Activated effector memory CD4-positive, alpha-beta T cell treated with anti-CD3 and anti-CD28 coated beads, Interleukin-2, amount 50 U/mL, for 16 hours (primary cell): ENCODE results near the gene SNX24.
A peak's percentile ranks its signal among the peaks of the same experiment; 100 is the strongest.
"Not testable (repeated sequence)": the region's sequence is repeated elsewhere in the genome, so short reads cannot be mapped to it uniquely, and the experiment has no call there.

ENCODE experiments used
- DNase-seq: peaks from one replicate; pipeline ENCODE4 v3.0.0-alpha.2; 2020

Gene SNX24

DNA sequence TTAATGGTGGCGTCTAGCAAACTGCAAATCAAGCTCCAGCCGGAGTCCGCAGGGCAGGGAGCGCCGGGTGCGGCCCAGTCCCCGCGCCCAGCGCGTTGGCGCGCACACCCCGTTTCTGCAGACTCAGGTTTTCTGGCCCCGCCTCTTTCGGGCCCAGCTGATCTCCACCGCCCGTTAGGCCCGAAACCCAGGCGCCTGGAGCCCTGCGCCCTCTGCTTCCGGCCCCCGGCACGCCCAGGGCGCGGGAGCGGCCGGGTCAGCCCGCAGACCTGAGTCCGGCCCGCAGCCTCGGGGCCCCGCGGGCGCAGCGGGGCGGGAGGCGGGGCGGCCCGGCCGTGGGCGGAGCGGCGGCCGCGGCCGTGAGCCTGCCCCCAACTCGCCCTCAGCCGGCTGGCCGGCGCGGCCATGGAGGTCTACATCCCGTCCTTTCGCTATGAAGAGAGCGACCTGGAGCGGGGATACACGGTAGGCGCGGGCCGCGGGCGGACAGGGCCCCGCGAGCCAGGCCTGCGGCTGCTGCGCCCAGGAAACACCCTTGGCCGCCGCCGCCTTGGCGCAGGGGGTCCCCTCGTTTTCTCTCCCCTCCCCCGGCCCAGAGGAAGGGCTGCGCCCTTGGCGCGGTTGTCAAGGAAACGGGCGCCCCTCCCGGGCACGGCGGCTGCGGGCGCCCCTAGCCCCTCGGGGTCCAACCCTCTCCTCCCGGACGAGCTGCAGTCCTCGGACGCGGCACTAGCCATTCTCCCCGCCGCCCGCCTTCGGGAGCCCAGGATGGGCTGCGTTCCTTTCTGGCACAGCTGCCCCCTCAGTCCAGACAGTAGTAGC is at the start of gene SNX24:
TSS of gene SNX24 (plus strand) at position 385 of the 822 bp plus-strand sequence. CDS start at position 406, 21 bp downstream.
- peak; percentile 90 for DNase-seq

GRCh38 chr5:122805481-122805880 is 39.9 kb upstream of the SNX24 start:
- DNase-seq = no peak

GRCh38 chr5:122810405-122810804 is 35.0 kb upstream of the SNX24 start:
- no peak for DNase-seq

DNA sequence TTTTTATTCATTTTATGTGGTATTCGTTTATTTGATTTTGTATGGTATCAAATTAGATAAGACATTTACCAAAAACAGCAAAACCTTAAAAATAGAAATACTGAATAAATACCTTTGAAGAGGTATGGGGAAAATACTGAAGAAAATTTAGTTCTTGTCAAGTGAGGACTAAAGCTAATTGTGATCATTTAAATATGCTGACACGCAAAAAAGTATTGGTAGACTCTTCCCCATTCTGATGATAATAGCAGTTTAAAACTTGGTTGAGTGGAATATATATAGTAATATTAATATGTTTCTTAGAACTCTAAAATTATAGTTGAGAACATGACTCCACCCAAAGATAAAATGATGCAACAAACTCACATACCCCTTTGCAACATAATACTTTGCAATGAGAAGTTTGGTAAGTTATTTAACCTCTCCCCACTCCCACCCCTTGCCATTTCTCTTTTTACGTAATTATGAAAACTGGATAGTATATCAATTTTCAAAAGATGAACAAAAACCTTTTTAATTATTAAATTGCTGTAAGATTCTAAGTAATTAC is 30.1 kb upstream of the SNX24 start:
- no peak for DNase-seq

- no peak for DNase-seq
Observed at GRCh38 chr5:122816756-122817155, 28.7 kb upstream of the SNX24 start.

DNA sequence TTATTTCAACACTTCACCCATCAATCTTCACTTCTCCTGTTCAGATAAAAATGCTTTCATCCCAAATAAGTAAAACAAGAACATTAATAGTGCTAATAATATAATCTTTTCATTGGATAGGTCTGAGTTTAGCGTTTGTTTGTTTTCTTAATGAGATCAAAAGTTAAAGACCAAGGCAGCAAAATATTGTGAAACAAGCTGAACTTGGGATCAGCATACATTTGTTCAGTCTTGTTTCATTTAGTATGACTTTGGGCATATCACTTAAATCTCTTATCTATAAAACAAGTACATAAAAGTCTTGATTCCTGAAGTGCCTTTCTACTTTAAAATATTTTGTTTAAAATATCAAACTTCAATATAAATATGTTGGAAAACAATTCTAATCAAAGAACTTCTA is 13.4 kb upstream of the SNX24 start:
- no peak for DNase-seq

DNA sequence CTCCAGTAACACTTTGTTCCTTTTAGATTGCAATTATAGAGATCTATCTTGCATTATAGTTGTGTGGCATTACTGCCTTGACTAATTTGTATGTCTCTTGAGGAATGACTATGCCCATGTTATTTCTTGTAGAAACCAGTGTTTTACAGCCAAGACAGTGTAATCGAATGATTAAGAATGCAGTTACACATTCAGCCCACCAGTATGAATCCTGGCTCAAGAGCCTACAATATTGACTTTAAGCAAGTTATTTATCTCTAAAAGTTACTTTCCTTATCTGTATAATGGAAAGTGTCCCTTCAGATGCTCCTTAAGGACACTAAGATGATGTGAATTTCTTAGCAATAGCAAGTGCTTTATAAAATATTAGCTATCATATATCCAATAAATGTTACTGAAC is 9.7 kb upstream of the SNX24 start:
- DNase-seq = no peak

GRCh38 chr5:122836947-122837346 is 8.5 kb upstream of the SNX24 start:
- DNase-seq = no peak

DNA sequence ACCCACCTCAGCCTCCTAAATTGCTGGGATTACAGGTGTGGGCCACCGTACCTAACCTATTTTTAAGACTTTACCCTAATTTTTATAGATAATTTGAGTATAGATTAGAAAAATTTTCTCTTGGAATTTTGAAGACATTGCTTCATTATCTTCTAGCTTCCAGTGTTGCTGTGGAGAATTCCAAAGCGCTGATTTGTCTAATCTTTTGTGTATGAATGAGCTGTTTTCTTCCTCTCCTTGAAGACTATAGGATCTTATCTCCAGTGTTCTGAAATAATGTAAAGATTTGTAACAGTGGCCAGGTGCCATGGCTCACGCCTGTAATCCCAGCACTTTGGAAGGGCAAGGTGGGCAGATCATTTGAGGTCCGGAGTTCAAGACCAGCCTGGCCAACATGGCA is 5.7 kb upstream of the SNX24 start:
- DNase-seq = no peak

- no peak for DNase-seq
Observed at GRCh38 chr5:122842016-122842580, 3.3 kb upstream of the SNX24 start.

GRCh38 chr5:122844136-122844909 is 1.1 kb upstream of the SNX24 start:
- no peak for DNase-seq

GRCh38 chr5:122844910-122845228 is 544 bp upstream of the SNX24 start:
- no peak for DNase-seq

DNA sequence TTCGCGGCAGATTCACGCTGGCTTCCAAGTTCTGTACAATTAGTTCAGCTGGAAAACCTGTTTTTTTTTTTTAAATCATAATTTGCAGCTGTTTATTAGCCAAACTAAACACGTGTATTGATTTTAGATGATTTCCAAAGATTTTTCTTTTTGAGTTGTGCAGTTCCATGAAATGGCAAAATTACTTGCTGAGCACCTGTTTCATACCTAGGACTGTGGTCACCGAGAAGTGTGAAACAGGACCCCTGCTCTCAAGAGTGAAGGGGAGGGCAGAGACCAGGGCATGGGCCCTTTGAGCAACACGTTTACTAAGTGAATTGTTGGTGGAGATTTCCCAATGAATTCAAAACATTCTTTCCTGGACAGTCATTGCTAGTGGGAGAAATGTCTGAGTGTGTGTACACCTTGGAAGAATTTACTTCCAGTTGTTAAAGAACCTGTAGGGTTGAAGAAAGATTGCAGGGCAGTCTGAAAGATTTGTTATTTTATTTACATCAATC is 688 bp downstream of the SNX24 start:
- no peak for DNase-seq

DNA sequence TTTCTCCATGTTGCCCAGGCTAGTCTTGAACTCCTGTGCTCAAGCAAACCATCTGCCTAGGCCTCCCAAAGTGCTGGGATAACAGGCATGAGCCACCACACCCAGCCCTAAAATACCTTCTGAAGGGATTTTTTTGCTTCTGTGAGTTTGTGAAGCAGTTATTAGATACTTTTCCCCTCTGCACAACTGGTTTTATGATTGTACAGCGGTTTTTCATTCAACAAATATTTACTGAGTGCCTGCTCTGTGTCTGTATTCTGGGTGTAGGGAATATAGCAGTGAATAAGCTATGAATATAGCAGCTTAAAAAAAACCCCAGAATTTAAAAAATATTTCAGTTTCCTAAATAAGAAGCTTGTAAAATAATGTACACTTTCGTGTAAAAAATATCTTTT is 2.3 kb downstream of the SNX24 start:
- no peak for DNase-seq

DNA sequence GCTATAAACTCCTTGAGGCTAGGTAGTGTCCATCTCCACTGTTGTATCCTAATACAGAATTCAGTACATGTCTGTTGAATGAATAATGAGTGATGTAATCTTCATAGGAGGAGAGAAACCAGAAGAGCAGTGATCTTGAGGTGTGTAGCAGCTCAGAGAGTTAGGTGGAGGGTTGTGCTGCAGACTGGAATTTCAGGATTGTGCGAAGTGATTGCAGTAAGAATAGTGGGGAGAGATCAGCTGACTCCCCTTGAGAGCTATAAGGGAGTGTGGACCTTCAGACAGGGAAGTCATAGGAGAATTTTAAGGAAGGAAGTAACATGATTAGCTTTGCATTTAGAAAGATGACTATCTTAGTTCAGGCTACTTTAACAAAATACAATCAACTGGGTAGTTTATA is 4.4 kb downstream of the SNX24 start:
- DNase-seq = no peak

- not testable (repeated sequence) for DNase-seq
Observed at GRCh38 chr5:122857538-122857937, 12.1 kb downstream of the SNX24 start.

DNA sequence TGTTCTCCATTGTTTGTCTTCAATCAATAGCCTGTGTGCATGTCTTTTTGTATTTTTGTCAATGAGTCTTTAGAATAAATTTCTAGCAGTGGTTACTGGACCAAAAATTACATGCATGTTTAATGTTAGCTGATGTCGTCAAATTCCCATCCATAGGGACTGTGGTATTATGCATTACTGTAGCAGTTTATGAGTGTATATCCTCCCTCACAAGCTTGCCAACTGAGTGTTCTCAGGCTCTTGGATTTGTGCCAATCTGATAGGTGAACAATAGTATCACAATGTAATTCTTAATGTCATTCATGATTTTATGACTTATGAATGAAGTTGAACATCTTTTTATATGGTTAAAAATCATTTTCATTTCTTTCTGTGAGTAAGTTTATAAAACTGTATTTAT is 13.0 kb downstream of the SNX24 start:
- no peak for DNase-seq

DNA sequence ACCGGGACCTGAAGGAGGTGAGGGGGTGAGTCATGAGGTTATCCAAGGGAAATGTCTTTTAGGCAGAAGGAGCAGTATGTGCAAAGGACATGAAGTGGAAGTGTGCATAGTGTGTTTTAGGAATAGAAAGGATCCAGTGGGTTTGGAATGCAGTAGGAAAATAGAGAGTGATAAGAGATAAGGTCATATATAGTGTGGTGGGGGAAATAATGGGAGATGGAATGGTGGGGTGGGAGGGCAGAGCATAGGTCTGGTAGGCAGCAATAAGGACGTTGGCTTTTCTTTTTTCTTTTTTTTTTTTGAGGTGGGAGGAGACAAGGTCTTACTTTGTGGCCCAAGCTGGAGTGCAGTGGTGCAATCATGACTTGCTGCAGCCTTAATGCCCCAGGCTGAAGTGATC is 17.8 kb downstream of the SNX24 start:
- no peak for DNase-seq

DNA sequence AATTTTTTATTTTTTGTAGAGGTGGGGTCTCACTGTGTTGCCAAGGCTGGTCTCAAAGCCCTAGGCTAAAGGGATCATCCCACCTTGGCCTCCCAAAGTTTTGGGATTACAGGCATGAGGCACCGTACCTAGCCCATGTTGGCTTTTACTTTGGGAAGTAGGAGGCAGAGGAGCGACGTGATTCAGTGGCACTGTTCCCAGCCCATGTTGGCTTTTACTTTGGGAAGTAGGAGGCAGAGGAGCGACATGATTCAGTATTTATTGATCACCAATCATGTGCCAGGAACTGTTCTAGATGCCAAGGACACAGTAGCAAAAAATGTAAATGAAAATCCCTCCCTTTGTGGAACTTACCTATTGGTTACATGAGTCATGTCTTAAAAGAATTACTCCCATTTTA is 18.3 kb downstream of the SNX24 start:
- no peak for DNase-seq

GRCh38 chr5:122864400-122864799 is 19.0 kb downstream of the SNX24 start:
- DNase-seq = no peak

GRCh38 chr5:122864842-122865241 is 19.4 kb downstream of the SNX24 start:
- DNase-seq = no peak

DNA sequence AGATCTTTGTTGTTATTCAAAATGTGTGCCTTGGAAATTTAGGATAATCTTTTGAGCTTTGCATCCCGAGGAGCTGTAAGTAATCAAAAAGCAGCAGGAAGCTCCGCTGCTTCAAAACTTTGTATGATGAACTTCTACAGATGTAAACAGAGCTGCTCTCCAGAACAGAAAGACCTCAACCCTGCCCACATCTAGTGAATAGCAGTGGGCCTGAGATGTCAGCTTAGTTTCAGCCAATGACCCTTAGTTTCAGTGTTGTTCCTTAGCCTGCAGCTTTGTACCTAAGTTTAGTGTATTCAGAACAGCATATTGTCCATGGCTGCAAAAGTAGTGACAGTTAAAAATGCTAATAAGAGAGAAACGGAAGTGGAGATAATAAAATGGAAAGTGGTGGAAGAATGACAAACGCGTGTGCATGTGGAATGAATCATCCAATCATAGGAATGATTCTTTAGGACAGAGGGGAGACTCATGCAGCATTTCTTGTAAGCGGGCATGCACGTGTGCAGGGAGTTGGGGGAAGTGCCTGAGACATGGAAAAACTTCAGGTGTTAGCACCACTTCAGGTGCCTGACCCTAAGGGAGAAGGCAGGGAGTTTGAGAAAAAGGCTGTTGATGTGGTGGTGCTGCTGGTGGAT is 24.9 kb downstream of the SNX24 start:
- DNase-seq = no peak

DNA sequence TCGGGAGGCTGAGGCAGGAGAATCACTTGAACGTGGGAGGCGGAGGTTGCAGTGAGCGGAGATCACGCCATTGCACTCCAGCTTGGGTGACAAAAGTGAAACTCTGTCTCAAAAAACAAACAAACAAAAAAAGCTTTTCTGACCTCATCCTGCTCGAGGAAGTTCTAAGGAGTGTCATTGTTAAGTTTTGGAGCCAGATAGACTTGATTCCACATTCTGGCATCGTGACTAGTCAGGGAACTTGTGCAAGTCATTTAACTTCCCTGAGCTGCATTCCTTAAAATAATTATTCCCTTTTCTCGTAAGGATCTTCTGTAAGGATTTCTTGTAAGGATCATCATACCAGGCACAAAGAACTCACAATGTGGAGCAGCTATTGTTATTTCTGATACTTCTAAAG is 26.2 kb downstream of the SNX24 start:
- no peak for DNase-seq
